GM12878 (cell line): ENCODE measurements around the gene ENDOV. TPM values are rescaled to one million over a fixed set of nuclear protein-coding genes. Genes with fewer than 3 reads are reported as not detected.

Experiments used
- ATAC-seq: fragments of 200-7000 bp; cut with Tn5 transposase; 3 replicates; pipeline ENCODE4 v1.9.1; 2020; ENCODE audit warnings: mild to moderate bottlenecking, moderate library complexity
- BruUV-seq: library from RNA; stranded (reverse); fragments of 400-500 nt; replicated peaks from 2 replicates; lab custom pipeline; 2021; lab: Mats Ljungman, UMichigan
- CTCF ChIA-PET: fragments of 300-600 bp; sonication (Branson Sonifier 250); formaldehyde crosslinking; extraction: SDS; loops from one replicate; lab custom pipeline; 2021; ENCODE audit warnings: inconsistent platforms; lab: Yijun Ruan, JAX
- POLR2A ChIA-PET: fragments of 350-600 bp; formaldehyde crosslinking; extraction: SDS; loops from one replicate; lab custom pipeline; 2021; ENCODE audit warnings: inconsistent platforms; lab: Charles Lee
- RAD21 ChIA-PET: fragments of 300-600 bp; sonication (Branson Sonifier 250); formaldehyde crosslinking; loops from one replicate; lab custom pipeline; 2023; ENCODE audit warnings: antibody characterized with exemption; ENCODE audit not compliant: unreplicated experiment; lab: Charles Lee
- SMC1A ChIA-PET: fragments of 300-600 bp; sonication (Branson Sonifier 250); formaldehyde crosslinking; loops from one replicate; lab custom pipeline; 2023; ENCODE audit not compliant: unreplicated experiment, uncharacterized antibody; lab: Charles Lee
- DNase-seq: peaks from one replicate; pipeline ENCODE4 v3.0.0-alpha.2; 2011; ENCODE audit warnings: low read depth, low spot score
- FAIRE-seq: peaks from 3 replicates; lab custom pipeline; 2011; peaks lifted over from hg19 to GRCh38; lab: Jason Lieb, UNC
- H2AFZ ChIP-seq: 2 replicates; pipeline ENCODE4 v1.6.0; 2011; ENCODE audit warnings: low read depth, low read length, control low read depth; ENCODE audit not compliant: control insufficient read depth
- H3K27ac ChIP-seq: 2 replicates; pipeline ENCODE4 v1.5.1; 2011; ENCODE audit warnings: control low read depth; ENCODE audit not compliant: control insufficient read depth, insufficient read depth
- H3K27me3 ChIP-seq, 2 experiments: replicated peaks in 1 of 2; 2 replicates each; pipeline versions ENCODE4 v1.6.0 to v1.6.1; 2011; ENCODE audit warnings: low read length in 1 of 2; ENCODE audit not compliant: control insufficient read depth in 2 of 2, insufficient read depth in 2 of 2
- H3K36me3 ChIP-seq, 2 experiments: 2 replicates each; pipeline ENCODE4 v1.5.1; 2011; ENCODE audit warnings: low read length in 1 of 2; ENCODE audit not compliant: control insufficient read depth in 2 of 2, insufficient read depth in 2 of 2
- H3K4me1 ChIP-seq: 2 replicates; pipeline ENCODE4 v1.6.1; 2011; ENCODE audit warnings: mild to moderate bottlenecking, low read length, moderate library complexity, mixed read lengths; ENCODE audit not compliant: control insufficient read depth, insufficient read depth
- H3K4me2 ChIP-seq: 2 replicates; pipeline ENCODE4 v1.6.0; 2011; ENCODE audit warnings: control low read depth; ENCODE audit not compliant: control insufficient read depth, insufficient read depth
- H3K4me3 ChIP-seq: fragments of 200-600 bp; sonication (generic); 2 replicates; pipeline ENCODE4 v1.5.1; 2016
- H3K79me2 ChIP-seq: 2 replicates; pipeline ENCODE4 v1.6.0; 2011; ENCODE audit warnings: low read length; ENCODE audit not compliant: control insufficient read depth, insufficient read depth
- H3K9ac ChIP-seq: 2 replicates; pipeline ENCODE4 v1.8.0; 2011; ENCODE audit warnings: low read length, control low read depth, mixed read lengths; ENCODE audit not compliant: control insufficient read depth, insufficient read depth
- H3K9me3 ChIP-seq: replicated peaks from 3 replicates; pipeline ENCODE4 v1.5.1; 2011; ENCODE audit warnings: mild to moderate bottlenecking, low read length; ENCODE audit not compliant: control insufficient read depth, insufficient read depth
- H4K20me1 ChIP-seq: 2 replicates; pipeline ENCODE4 v1.6.0; 2011; ENCODE audit not compliant: control insufficient read depth, insufficient read depth
- EP300 ChIP-seq, 2 experiments: fragments of 150-350 bp in 1 of 2; IDR thresholded peaks; 2 replicates each; pipeline ENCODE4 v1.6.1; 2011 to 2012; ENCODE audit warnings: low read depth in 2 of 2, low read length in 2 of 2, borderline replicate concordance in 1 of 2, improper control_type of control experiment in 1 of 2, inconsistent platforms in 1 of 2; ENCODE audit not compliant: control insufficient read depth in 1 of 2
- IKZF1 ChIP-seq: fragments of 450-650 bp; conservative IDR thresholded peaks from 2 replicates; pipeline ENCODE4 v1.6.1; 2017; ENCODE audit warnings: antibody characterized with exemption, mild to moderate bottlenecking
- JUNB ChIP-seq: IDR thresholded peaks from 2 replicates; pipeline ENCODE4 v1.6.1; 2016; ENCODE audit warnings: antibody characterized with exemption, mild to moderate bottlenecking
- MYB ChIP-seq: fragments of 150-350 bp; IDR thresholded peaks from 2 replicates; pipeline ENCODE4 v1.6.1; 2014; ENCODE audit warnings: mild to moderate bottlenecking, low read depth, low read length, borderline replicate concordance
- SMC3 ChIP-seq: IDR thresholded peaks from 2 replicates; pipeline ENCODE4 v1.6.1; 2011; ENCODE audit warnings: low read length, improper control_type of control experiment, borderline replicate concordance
- SRF ChIP-seq, 2 experiments: IDR thresholded peaks; 2 replicates each; pipeline ENCODE4 v1.6.1; 2011; ENCODE audit warnings: low read depth in 2 of 2, low read length in 2 of 2, mild to moderate bottlenecking in 1 of 2, moderate library complexity in 1 of 2
- WGBS: methylation state at CpG from one replicate; pipeline ENCODE4 v1.1.6; 2016; ENCODE audit warnings: low lambda C conversion rate; ENCODE audit not compliant: insufficient replicate concordance, insufficient coverage; ENCODE audit errors: missing lambda C conversion rate; 5-methylcytosine and 5-hydroxymethylcytosine counted together
- in situ Hi-C: fragments of 300-500 bp; cut with MboI; formaldehyde crosslinking; loops from 9 replicates; pipeline ENCODE4 v1.14.3; 2018; ENCODE audit warnings: mixed read lengths
- intact Hi-C: fragments of 100-400 bp; cut with micrococcal nuclease; formaldehyde crosslinking; loops from one replicate; pipeline ENCODE4 v1.14.2; 2022; ENCODE audit not compliant: unreplicated experiment
- polyA plus RNA-seq, 11 experiments: library from polyadenylated mRNA; depleted of rRNA in 4 of 11; unstranded in 6 of 11; stranded (reverse) in 5 of 11; fragments of >200 nt; fragmentation: Nextera tagmentation in 4 of 11; fragmentation: Illumina TruSeq in 1 of 11; extraction: Ambion mirVana in 4 of 11; extraction: Trizol in 1 of 11; gene quantifications; 1 replicate in 1 of 11; 2 replicates in 10 of 11; pipeline versions ENCODE4 v1.2.1 to v1.2.3, GENCODE V29; 2011 to 2016; ENCODE audit warnings: inconsistent platforms in 2 of 11, missing spikeins in 2 of 11, low read depth in 1 of 11
- total RNA-seq, 4 experiments: library from RNA; depleted of rRNA in 3 of 4; stranded (reverse); fragments of >200 nt in 3 of 4; fragmentation: Illumina TruSeq in 1 of 4; extraction: Trizol in 1 of 4; gene quantifications; 2 replicates each; pipeline versions ENCODE4 v1.2.1 to v1.2.3, GENCODE V29; 2013 to 2021
- TF ChIP-seq, protein P1 (sequence below): fragments of 450-650 bp; IDR thresholded peaks from 2 replicates; pipeline ENCODE4 v1.6.1; 2017; ENCODE audit warnings: borderline replicate concordance
- TF ChIP-seq, protein P2 (sequence below): IDR thresholded peaks from 2 replicates; pipeline ENCODE4 v1.6.1; 2011; ENCODE audit warnings: low read depth, mild to moderate bottlenecking, low read length, moderate library complexity, borderline replicate concordance; ENCODE audit errors: extremely low read depth

ENDOV gene
- total and polyA plus RNA-seq, 10 of the 15 experiments (the other 5 are each of a cell fraction or from before 2014, with no cell fraction given) = 0.63 to 11.9 (median 8.1) TPM

DNA sequence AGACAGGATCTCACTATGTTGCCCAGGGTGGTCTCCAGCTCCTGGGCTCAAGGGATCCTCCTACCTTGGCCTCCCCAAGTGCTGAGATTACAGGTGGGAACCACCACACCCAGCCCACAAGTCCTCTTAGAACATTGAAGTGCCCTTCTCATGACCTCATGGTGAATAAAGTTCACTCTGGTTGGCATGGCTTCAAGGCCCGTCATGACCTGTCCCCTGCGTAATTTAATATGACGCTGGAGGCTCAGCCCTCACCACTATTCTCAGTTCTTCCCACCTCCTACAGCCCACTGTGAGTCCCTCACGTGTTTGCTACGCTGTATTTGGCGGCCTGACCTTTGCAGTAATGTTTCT is 1.9 kb downstream of the ENDOV start:
- intact Hi-C loops = no loop called here

DNA sequence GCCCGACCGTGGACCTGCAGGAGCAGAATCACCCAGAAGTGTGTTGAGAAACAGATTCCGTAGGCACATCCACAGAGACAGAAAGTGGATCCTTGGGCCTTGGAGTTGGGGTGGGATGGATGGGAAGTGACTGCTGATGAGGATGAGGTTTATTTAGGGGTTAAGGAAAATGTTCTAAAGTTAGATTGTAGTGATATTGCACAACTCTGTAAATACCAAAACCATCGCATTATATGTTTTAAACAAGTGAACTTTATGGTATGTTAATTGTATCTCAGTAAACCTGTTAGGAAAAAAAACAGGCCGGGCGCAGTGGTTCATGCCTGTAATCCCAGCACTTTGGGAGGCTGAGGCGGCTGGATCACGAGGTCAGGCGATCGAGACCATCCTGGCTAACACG is 3.6 kb downstream of the ENDOV start:
- no peak overlapping the region for H3K9ac ChIP-seq
- peaks cover 5% of the 10 kb centered on the region for H3K79me2 ChIP-seq
- H3K27me3 ChIP-seq = no peaks in the 10 kb centered on the region
- ChIA-PET CTCF (interaction anchor here (0.7 kb wide), 1 partner anchor 834 kb away, joined by 3 read pairs; no protein-coding TSS in a partner anchor), POLR2A (no interaction called here), SMC1A (no interaction called here), RAD21 (no interaction called here)
- intact Hi-C loops (no loop called here), in situ Hi-C loops (no loop called here)
- H4K20me1 ChIP-seq = no peaks in the 10 kb centered on the region; the same call in 1 of the 2 replicates
- ATAC-seq = no peak
- FAIRE-seq = no peak
- TF ChIP-seq, protein P1, sequence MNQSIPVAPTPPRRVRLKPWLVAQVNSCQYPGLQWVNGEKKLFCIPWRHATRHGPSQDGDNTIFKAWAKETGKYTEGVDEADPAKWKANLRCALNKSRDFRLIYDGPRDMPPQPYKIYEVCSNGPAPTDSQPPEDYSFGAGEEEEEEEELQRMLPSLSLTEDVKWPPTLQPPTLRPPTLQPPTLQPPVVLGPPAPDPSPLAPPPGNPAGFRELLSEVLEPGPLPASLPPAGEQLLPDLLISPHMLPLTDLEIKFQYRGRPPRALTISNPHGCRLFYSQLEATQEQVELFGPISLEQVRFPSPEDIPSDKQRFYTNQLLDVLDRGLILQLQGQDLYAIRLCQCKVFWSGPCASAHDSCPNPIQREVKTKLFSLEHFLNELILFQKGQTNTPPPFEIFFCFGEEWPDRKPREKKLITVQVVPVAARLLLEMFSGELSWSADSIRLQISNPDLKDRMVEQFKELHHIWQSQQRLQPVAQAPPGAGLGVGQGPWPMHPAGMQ = no peak
- no peak overlapping the region for H3K4me2 ChIP-seq
- H3K27ac ChIP-seq = no peak overlapping the region
- no peak overlapping the region for H3K4me3 ChIP-seq
- no peaks in the 10 kb centered on the region for H3K4me1 ChIP-seq
- no peaks in the 10 kb centered on the region for H3K9me3 ChIP-seq
- DNase-seq = no peak
- no TSS peak for BruUV-seq
- H3K36me3 ChIP-seq = no peaks in the 10 kb centered on the region; a peak in 1 of 4 replicates
- no peak overlapping the region for H2AFZ ChIP-seq
- 98% methylated on average over 9 of the region's 11 CpGs for WGBS

More for the DNA sequence above, 1.9 kb downstream of the ENDOV start:
- Histone ChIP-seq H3K4me2 (no peak overlapping the region), H3K79me2 (peaks cover 5% of the 10 kb centered on the region), H3K4me3 (no peak overlapping the region), H3K9ac (no peak overlapping the region), H4K20me1 (no peaks in the 10 kb centered on the region; the same call in 1 of the 2 replicates), H3K9me3 (no peaks in the 10 kb centered on the region), H3K36me3 (no peaks in the 10 kb centered on the region; a peak in 1 of 4 replicates), H2AFZ (no peak overlapping the region), H3K27ac (no peak overlapping the region), H3K4me1 (no peaks in the 10 kb centered on the region), H3K27me3 (no peaks in the 10 kb centered on the region)
- in situ Hi-C loops = no loop called here
- no TSS peak for BruUV-seq
- TF ChIP-seq, protein P2, sequence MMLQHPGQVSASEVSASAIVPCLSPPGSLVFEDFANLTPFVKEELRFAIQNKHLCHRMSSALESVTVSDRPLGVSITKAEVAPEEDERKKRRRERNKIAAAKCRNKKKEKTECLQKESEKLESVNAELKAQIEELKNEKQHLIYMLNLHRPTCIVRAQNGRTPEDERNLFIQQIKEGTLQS = no peak
- TF ChIP-seq IKZF1 (no peak), EP300 (IDR thresholded peaks at IDR 0.05; ENCODE audit: borderline replicate concordance in 1 of 2, control insufficient read depth in 1 of 2, low read depth in 2 of 2, low read length in 2 of 2) (no peak), MYB (no peak), JUNB (no peak), SRF (IDR thresholded peaks at IDR 0.05; ENCODE audit: low read depth in 2 of 2, low read length in 2 of 2) (no peak), SMC3 (no peak)
- ChIA-PET CTCF (no interaction called here), SMC1A (no interaction called here), POLR2A (interaction anchor here (1.2 kb wide), 1 partner anchor 37 kb away, joined by 3 read pairs; no protein-coding TSS in a partner anchor), RAD21 (no interaction called here)
- FAIRE-seq (no peak), DNase-seq (no peak), ATAC-seq (no peak)
- WGBS = 90% methylated on average over 6 of the region's 6 CpGs
